ENCODE measurements around the gene CCDC106.

CCDC106 gene

DNA sequence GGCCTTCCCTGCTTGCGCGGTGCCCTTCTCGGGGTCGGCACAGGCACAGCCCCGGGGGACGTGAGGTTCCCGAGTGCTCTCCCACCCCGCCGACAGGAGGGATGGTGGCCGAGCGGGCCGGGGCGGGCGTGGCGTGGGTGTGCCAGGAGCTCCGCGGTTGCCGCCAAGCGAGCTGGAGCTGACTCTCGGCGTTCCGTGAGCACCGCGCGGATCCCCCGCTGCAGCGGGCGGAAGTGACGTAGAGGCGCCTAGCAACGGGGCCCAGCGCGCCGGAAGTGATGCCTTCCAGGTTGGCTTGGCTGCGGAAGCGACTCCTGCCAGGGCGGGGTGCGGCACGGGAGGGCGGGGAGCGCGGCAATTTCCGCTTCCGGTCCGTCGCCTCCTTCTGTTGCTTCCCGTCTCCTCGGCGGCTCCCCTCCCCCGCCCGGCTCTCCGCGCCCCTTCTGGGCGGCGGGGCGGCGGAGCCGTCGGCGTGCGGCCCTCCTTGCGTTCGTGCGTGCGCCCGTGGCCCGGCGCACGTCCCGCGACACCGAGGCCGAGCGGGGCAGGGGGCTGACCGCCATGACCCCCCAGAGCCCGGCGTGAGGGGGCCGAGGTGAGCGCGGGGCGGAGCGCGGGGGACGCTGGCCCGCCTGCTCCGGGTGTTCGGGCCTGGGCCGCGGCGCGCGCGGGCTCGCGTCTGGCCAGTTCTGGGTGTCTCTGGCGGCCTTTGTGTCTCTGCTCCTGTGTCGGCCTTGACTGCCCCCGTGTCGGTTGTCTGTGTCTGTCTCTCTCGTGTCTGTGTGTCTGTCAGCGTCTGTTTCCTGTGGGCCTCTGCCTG is 27.0 kb downstream of the CCDC106 start, which contains the start of gene EPN1 (continued):
- TF ChIP-seq ZNF274 (IDR thresholded peaks at IDR 0.05; ENCODE audit: low read length) (no peak), ZNF274 (tag by site-specific recombination; IDR thresholded peaks at IDR 0.05; ENCODE audit: borderline replicate concordance) (no peak), ZBTB21 (tag by site-specific recombination; IDR thresholded peaks at IDR 0.05) (peak; percentile 82), ZNF843 (tag by site-specific recombination; IDR thresholded peaks at IDR 0.05) (peak; percentile 72; the same call in 1 of the 2 replicates), ZNF513 (tag by site-specific recombination; IDR thresholded peaks at IDR 0.05) (no peak), ZNF10 (tag by site-specific recombination; IDR thresholded peaks at IDR 0.05) (no peak), KLF7 (tag by site-specific recombination; IDR thresholded peaks at IDR 0.05; ENCODE audit: borderline replicate concordance) (peak; percentile 62; the same call in 1 of the 2 replicates), HOXA7 (CRISPR knock-in tag; IDR thresholded peaks at IDR 0.05; ENCODE audit: borderline replicate concordance) (no peak), ZSCAN23 (tag by site-specific recombination; IDR thresholded peaks at IDR 0.05) (no peak), GLIS2 (tag by site-specific recombination; IDR thresholded peaks at IDR 0.05) (peak; percentile 77), ZNF335 (tag by site-specific recombination; conservative IDR thresholded peaks at IDR 0.05) (0 out of 2 replicates have a peak, but pooled peaks have one; percentile 3), ZNF518A (tag by site-specific recombination; conservative IDR thresholded peaks at IDR 0.05; ENCODE audit: low read depth) (peak; percentile 91), ZNF221 (tag by site-specific recombination; IDR thresholded peaks at IDR 0.05; ENCODE audit: borderline replicate concordance) (no peak), ZNF776 (tag by site-specific recombination; IDR thresholded peaks at IDR 0.05; ENCODE audit: borderline replicate concordance) (no peak), ZNF423 (tag by site-specific recombination; IDR thresholded peaks at IDR 0.05) (no peak), ATF2 (tag by site-specific recombination; IDR thresholded peaks at IDR 0.05; ENCODE audit: low read depth) (no peak), ZBTB44 (tag by site-specific recombination; IDR thresholded peaks at IDR 0.05) (no peak), ZNF19 (tag by site-specific recombination; IDR thresholded peaks at IDR 0.05; ENCODE audit: low read depth) (no peak), KLF16 (tag by site-specific recombination; IDR thresholded peaks at IDR 0.05) (peak; percentile 85), ZNF585B (tag by site-specific recombination; IDR thresholded peaks at IDR 0.05) (no peak), ZNF596 (tag by site-specific recombination; IDR thresholded peaks at IDR 0.05) (0 out of 2 replicates have a peak, but pooled peaks have one; percentile 24), ZNF629 (tag by site-specific recombination; IDR thresholded peaks at IDR 0.05) (peak; percentile 93), KLF9 (tag by site-specific recombination; IDR thresholded peaks at IDR 0.05; ENCODE audit: low read depth) (peak; percentile 98), SP3 (tag by site-specific recombination; IDR thresholded peaks at IDR 0.05) (peak; percentile 82), ZNF549 (tag by site-specific recombination; IDR thresholded peaks at IDR 0.05) (no peak; the same call in 1 of the 2 replicates)
- TF ChIP-seq, protein P1, sequence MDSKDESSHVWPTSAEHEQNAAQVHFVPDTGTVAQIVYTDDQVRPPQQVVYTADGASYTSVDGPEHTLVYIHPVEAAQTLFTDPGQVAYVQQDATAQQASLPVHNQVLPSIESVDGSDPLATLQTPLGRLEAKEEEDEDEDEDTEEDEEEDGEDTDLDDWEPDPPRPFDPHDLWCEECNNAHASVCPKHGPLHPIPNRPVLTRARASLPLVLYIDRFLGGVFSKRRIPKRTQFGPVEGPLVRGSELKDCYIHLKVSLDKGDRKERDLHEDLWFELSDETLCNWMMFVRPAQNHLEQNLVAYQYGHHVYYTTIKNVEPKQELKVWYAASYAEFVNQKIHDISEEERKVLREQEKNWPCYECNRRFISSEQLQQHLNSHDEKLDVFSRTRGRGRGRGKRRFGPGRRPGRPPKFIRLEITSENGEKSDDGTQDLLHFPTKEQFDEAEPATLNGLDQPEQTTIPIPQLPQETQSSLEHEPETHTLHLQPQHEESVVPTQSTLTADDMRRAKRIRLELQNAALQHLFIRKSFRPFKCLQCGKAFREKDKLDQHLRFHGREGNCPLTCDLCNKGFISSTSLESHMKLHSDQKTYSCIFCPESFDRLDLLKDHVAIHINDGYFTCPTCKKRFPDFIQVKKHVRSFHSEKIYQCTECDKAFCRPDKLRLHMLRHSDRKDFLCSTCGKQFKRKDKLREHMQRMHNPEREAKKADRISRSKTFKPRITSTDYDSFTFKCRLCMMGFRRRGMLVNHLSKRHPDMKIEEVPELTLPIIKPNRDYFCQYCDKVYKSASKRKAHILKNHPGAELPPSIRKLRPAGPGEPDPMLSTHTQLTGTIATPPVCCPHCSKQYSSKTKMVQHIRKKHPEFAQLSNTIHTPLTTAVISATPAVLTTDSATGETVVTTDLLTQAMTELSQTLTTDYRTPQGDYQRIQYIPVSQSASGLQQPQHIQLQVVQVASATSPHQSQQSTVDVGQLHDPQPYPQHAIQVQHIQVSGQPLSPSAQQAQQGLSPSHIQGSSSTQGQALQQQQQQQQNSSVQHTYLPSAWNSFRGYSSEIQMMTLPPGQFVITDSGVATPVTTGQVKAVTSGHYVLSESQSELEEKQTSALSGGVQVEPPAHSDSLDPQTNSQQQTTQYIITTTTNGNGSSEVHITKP (tag by site-specific recombination; IDR thresholded peaks at IDR 0.05) = no peak
